Measurements from ENCODE around the gene PDSS2.

GRCh38 chr6:107192830-107193229 is 266.5 kb downstream of the PDSS2 start:
- TF ChIP-seq POLR2A (IDR thresholded peaks at IDR 0.05) = no peak
- TF ChIP-seq, protein P1, sequence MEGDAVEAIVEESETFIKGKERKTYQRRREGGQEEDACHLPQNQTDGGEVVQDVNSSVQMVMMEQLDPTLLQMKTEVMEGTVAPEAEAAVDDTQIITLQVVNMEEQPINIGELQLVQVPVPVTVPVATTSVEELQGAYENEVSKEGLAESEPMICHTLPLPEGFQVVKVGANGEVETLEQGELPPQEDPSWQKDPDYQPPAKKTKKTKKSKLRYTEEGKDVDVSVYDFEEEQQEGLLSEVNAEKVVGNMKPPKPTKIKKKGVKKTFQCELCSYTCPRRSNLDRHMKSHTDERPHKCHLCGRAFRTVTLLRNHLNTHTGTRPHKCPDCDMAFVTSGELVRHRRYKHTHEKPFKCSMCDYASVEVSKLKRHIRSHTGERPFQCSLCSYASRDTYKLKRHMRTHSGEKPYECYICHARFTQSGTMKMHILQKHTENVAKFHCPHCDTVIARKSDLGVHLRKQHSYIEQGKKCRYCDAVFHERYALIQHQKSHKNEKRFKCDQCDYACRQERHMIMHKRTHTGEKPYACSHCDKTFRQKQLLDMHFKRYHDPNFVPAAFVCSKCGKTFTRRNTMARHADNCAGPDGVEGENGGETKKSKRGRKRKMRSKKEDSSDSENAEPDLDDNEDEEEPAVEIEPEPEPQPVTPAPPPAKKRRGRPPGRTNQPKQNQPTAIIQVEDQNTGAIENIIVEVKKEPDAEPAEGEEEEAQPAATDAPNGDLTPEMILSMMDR (IDR thresholded peaks at IDR 0.05) = no peak
